Stomach (tissue), 4 donors: Measurements from ENCODE around the gene DIDO1.

Source experiments
- EP300 ChIP-seq: sonication (generic); formaldehyde crosslinking; IDR thresholded peaks from one replicate; pipeline ENCODE4 v1.6.1; 2017; ENCODE audit warnings: antibody characterized with exemption
- POLR2AphosphoS5 ChIP-seq, 3 donors: sonication (generic); formaldehyde crosslinking; IDR thresholded peaks; one replicate each; pipeline ENCODE4 v1.6.1; 2016; ENCODE audit warnings: antibody characterized with exemption in 3 of 3
- TF ChIP-seq, protein P1 (sequence below), 7 experiments: fragments of 450-650 bp in 4 of 7; fragments of 200-600 bp in 3 of 7; sonication (generic) in 3 of 7; IDR thresholded peaks; one replicate each; pipeline ENCODE4 v1.5.1; 2016 to 2019; ENCODE audit warnings: antibody characterized with exemption in 7 of 7, control low read depth in 2 of 7, mild to moderate bottlenecking in 1 of 7

DNA sequence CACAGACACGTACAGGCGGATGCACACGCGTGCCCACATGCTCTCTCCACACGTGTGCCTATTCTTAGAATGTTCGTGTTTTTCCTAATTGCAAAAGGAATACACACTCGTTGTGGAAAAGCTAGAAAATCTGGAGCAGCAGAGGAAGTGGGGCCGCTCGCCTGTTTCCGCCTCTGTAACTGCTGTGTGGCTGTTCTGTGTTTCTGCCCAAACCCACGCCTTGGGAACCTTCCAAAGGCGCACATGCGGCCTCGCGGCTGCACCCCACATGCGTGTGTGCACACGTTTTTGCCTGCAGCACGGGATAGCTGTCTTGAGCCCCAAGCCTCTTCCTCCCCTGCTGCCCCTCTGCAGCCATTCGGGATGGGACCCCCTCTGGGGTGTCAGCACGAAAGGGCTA is 38.4 kb upstream of the DIDO1 start:
- no peak for TF ChIP-seq EP300
- TF ChIP-seq, protein P1, sequence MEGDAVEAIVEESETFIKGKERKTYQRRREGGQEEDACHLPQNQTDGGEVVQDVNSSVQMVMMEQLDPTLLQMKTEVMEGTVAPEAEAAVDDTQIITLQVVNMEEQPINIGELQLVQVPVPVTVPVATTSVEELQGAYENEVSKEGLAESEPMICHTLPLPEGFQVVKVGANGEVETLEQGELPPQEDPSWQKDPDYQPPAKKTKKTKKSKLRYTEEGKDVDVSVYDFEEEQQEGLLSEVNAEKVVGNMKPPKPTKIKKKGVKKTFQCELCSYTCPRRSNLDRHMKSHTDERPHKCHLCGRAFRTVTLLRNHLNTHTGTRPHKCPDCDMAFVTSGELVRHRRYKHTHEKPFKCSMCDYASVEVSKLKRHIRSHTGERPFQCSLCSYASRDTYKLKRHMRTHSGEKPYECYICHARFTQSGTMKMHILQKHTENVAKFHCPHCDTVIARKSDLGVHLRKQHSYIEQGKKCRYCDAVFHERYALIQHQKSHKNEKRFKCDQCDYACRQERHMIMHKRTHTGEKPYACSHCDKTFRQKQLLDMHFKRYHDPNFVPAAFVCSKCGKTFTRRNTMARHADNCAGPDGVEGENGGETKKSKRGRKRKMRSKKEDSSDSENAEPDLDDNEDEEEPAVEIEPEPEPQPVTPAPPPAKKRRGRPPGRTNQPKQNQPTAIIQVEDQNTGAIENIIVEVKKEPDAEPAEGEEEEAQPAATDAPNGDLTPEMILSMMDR (IDR thresholded peaks at IDR 0.05): no peak
- no peak for TF ChIP-seq POLR2AphosphoS5 (IDR thresholded peaks at IDR 0.05)
